Measurements from ENCODE around the gene CYSRT1.

Gene CYSRT1

DNA sequence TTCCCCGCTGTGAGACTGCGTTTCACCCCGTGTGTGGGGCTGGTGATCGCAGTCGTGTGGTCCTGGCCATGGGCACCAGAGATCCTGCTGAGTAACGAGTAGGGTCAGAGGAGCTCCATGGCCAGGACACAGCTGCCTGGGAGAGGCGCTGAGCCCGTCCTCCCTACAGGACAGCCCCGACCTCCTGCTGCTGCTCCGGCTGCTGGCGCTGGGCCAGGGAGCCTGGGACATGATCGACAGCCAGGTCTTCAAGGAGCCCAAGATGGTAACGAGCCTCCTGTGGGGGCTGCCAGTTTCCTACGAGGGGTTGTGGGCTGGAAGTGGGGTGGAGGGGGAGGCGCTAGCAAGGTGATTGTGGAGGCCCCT lies 41.2 kb downstream of the CYSRT1 start:
- peaks cover 44% of the 10 kb centered on the region for H3K36me3 ChIP-seq
- DNase-seq, result peak; percentile 32
- H3K4me1 ChIP-seq, result no peaks in the 10 kb centered on the region

DNA sequence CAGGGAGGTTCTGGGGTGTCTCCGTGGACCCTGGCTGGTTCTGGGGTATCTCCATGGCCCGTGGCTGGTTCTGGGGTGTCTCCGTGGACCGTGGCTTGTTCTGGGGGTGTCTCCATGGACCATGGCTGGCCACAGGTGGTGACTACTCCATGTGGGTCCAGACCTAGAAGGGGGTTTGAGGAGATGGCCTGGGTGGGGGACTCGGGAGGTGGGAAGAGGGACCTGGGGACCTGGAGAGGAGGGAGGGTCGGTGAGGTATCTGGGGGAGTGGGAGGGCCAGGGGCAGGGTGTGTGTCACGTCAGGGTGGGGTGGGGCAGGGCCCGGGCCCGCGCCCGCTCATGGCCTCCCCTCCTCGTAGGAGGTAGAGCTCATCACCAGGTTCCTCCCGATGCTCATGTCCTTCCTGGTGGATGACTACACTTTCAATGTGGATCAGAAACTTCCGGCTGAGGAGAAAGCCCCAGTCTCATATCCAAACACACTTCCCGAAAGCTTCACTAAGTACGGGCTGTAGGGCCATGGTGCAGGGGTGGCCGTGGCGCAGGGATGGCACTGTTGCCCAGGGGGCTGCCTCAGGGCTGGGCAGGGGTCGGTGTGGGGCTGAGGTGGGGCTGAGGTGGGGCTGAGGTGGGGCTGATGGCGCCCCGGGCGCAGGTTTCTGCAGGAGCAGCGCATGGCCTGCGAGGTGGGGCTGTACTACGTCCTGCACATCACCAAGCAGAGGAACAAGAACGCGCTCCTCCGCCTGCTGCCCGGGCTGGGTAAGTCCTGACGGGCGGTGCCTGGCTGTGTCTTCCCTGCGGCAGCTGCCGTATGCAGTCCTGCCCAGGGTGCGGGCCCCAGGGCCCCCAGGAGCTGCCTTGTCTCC lies 41.8 kb downstream of the CYSRT1 start:
- H3K36me3 ChIP-seq, result peaks cover 46% of the 10 kb centered on the region
- no peaks in the 10 kb centered on the region for H3K27me3 ChIP-seq

More for the DNA sequence above, 41.2 kb downstream of the CYSRT1 start:
- TF ChIP-seq, protein P1, sequence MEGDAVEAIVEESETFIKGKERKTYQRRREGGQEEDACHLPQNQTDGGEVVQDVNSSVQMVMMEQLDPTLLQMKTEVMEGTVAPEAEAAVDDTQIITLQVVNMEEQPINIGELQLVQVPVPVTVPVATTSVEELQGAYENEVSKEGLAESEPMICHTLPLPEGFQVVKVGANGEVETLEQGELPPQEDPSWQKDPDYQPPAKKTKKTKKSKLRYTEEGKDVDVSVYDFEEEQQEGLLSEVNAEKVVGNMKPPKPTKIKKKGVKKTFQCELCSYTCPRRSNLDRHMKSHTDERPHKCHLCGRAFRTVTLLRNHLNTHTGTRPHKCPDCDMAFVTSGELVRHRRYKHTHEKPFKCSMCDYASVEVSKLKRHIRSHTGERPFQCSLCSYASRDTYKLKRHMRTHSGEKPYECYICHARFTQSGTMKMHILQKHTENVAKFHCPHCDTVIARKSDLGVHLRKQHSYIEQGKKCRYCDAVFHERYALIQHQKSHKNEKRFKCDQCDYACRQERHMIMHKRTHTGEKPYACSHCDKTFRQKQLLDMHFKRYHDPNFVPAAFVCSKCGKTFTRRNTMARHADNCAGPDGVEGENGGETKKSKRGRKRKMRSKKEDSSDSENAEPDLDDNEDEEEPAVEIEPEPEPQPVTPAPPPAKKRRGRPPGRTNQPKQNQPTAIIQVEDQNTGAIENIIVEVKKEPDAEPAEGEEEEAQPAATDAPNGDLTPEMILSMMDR (IDR thresholded peaks at IDR 0.05; ENCODE audit: low read depth, low read length), result no peak
- no peak overlapping the region for H3K4me3 ChIP-seq (ENCODE audit: low read depth, low read length)
- H3K27me3 ChIP-seq, result no peaks in the 10 kb centered on the region
- H3K9me3 ChIP-seq, result no peaks in the 10 kb centered on the region

DNA sequence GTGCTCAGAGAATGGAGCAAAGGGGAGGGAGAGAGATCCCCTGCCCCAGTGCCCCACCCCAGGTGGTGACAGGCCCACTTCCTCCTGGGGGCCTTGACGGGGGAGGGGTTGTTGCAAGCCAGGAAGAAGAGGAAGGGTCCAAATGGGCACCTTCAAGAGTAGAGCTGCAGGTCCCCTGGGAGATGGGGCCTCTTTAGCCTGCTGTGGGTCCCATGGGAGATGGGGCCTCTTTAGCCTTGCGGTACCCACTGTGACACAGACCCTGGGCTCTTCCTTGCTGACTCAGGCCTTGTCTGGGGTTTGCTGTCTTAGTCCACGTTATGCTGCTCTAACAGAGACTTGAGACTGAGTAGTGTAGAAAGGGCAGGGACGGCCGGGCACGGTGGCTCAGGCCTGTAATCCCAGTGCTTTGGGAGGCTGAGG lies 43.0 kb downstream of the CYSRT1 start:
- Histone ChIP-seq H3K9me3 (no peaks in the 10 kb centered on the region), H3K36me3 (peaks cover 47% of the 10 kb centered on the region), H3K27me3 (no peaks in the 10 kb centered on the region), H3K4me1 (no peaks in the 10 kb centered on the region), H3K4me3 (ENCODE audit: low read depth, low read length) (no peak overlapping the region)
- TF ChIP-seq, protein P1 (IDR thresholded peaks at IDR 0.05; ENCODE audit: low read depth, low read length), result no peak
- DNase-seq, result no peak

More for the DNA sequence above, 41.8 kb downstream of the CYSRT1 start:
- H3K9me3 ChIP-seq, result no peaks in the 10 kb centered on the region
- DNase-seq, result no peak
- H3K4me1 ChIP-seq, result no peaks in the 10 kb centered on the region
- H3K4me3 ChIP-seq (ENCODE audit: low read depth, low read length), result no peak overlapping the region
- TF ChIP-seq, protein P1 (IDR thresholded peaks at IDR 0.05; ENCODE audit: low read depth, low read length), result no peak

DNA sequence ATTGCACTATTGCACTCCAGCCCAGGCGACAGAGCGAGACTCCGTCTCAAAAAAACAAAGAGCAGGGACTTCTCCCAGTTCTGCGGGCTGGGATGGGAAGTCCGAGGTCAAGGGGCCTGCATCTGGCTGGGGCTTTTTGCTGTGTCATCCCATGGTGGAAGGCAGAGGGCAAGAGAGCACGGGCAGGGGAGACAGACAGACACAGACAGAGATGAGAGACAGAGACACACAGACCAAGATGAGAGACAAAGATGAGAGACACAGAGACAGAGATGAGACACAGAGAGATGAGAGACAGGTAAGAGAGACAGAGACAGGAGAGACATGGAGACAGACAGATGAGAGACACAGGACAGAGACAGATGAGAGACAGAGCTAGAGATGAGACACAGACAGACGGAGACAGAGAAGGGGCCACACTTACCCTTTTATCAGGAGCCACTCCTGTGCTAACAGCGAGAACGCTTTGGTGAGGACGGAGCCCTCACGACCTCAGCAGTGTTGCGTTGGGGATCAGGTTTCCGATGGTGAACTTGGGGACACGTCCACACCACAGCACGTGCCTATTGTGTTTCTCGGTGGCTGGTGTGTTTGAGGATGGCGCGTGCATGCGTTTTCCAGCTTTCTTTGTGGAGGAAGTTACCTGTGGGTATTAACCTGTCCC lies 43.7 kb downstream of the CYSRT1 start:
- Histone ChIP-seq H3K9me3 (no peaks in the 10 kb centered on the region), H3K36me3 (peaks cover 47% of the 10 kb centered on the region), H3K27me3 (no peaks in the 10 kb centered on the region), H3K4me3 (ENCODE audit: low read depth, low read length) (no peak overlapping the region), H3K4me1 (no peaks in the 10 kb centered on the region)
- DNase-seq, result no peak
- TF ChIP-seq, protein P1 (IDR thresholded peaks at IDR 0.05; ENCODE audit: low read depth, low read length), result no peak

DNA sequence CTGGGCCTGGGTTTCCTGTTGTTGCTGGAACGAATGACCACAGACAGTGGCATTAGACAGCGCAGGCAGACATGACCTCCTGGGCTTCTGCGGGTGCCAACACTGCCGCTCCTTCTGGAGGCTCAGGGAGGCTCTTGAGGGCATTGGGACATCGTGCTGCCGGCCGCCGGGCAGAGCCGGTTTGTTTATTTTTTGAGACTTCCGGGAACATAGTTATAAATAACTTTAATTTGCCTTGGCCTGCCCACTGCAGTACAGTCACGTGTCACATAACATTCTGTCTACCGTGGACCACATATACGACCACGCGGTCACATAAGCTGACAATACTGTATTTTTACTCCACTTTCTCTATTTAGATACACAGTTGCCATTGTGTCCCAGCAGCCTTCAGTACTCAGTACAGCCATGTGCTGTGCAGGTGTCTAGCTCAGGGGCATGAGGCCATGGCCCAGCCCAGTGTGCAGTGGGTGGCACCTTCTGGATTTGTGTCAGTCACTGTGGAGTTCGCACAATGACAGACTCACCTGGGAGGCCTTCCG lies 44.3 kb downstream of the CYSRT1 start:
- peaks cover 41% of the 10 kb centered on the region for H3K36me3 ChIP-seq
- DNase-seq, result no peak
- no peaks in the 10 kb centered on the region for H3K9me3 ChIP-seq
- no peaks in the 10 kb centered on the region for H3K27me3 ChIP-seq
- no peaks in the 10 kb centered on the region for H3K4me1 ChIP-seq
- TF ChIP-seq, protein P1 (IDR thresholded peaks at IDR 0.05; ENCODE audit: low read depth, low read length), result no peak
- H3K4me3 ChIP-seq (ENCODE audit: low read depth, low read length), result no peak overlapping the region

All from BE2C (cell line).